H9 (cell line): Measurements from ENCODE around the gene PLCH1. TPM values are rescaled to one million over a fixed set of nuclear protein-coding genes. Genes with fewer than 3 reads are reported as not detected.

Experiments
- DNase-seq: peaks from one replicate; pipeline ENCODE4 v3.0.0-alpha.2; 2017
- H2AFZ ChIP-seq: one replicate; pipeline ENCODE4 v1.6.1; 2013; ENCODE audit warnings: mild to moderate bottlenecking, low read length, control low read depth, moderate library complexity
- H2AK5ac ChIP-seq: 2 replicates; pipeline ENCODE4 v1.6.1; 2013; ENCODE audit warnings: low read length, control low read depth, mixed read lengths; ENCODE audit not compliant: insufficient read length
- H2BK120ac ChIP-seq: one replicate; pipeline ENCODE4 v1.6.1; 2013; ENCODE audit warnings: low read depth, mild to moderate bottlenecking, low read length, control low read depth, inconsistent platforms; ENCODE audit not compliant: poor library complexity, severe bottlenecking
- H2BK12ac ChIP-seq: 2 replicates; pipeline ENCODE4 v1.6.1; 2013; ENCODE audit warnings: low read length, control low read depth, mixed read lengths, low read depth; ENCODE audit not compliant: insufficient read length
- H2BK15ac ChIP-seq: 2 replicates; pipeline ENCODE4 v1.6.1; 2013; ENCODE audit warnings: low read depth, low read length, control low read depth
- H2BK20ac ChIP-seq: one replicate; pipeline ENCODE4 v1.6.1; 2013; ENCODE audit warnings: low read depth, mild to moderate bottlenecking, low read length, control low read depth, inconsistent platforms; ENCODE audit not compliant: poor library complexity, severe bottlenecking
- H2BK5ac ChIP-seq: 2 replicates; pipeline ENCODE4 v1.6.1; 2013; ENCODE audit warnings: low read length, control low read depth, mixed read lengths; ENCODE audit not compliant: insufficient read length
- H3K14ac ChIP-seq: 2 replicates; pipeline ENCODE4 v1.6.1; 2013; ENCODE audit warnings: low read length, control low read depth; ENCODE audit not compliant: insufficient read depth
- H3K18ac ChIP-seq: 2 replicates; pipeline ENCODE4 v1.6.1; 2013; ENCODE audit warnings: low read depth, mild to moderate bottlenecking, mixed read lengths, low read length, control low read depth; ENCODE audit not compliant: insufficient read length
- H3K23ac ChIP-seq: 2 replicates; pipeline ENCODE4 v1.6.1; 2013; ENCODE audit warnings: low read length, control low read depth, mixed read lengths, low read depth; ENCODE audit not compliant: insufficient read length
- H3K23me2 ChIP-seq: 2 replicates; pipeline ENCODE4 v1.6.1; 2013; ENCODE audit warnings: low read depth, mild to moderate bottlenecking, mixed read lengths, low read length, control low read depth; ENCODE audit not compliant: insufficient read length, poor library complexity, severe bottlenecking
- H3K27ac ChIP-seq: 2 replicates; pipeline ENCODE4 v1.5.1; 2013; ENCODE audit warnings: low read length, control low read depth, mixed read lengths, low read depth; ENCODE audit not compliant: insufficient read length
- H3K27me3 ChIP-seq: 2 replicates; pipeline ENCODE4 v1.6.1; 2013; ENCODE audit warnings: low read length, control low read depth, inconsistent platforms; ENCODE audit not compliant: insufficient read depth
- H3K4ac ChIP-seq: 2 replicates; pipeline ENCODE4 v1.6.1; 2013; ENCODE audit warnings: low read depth, mild to moderate bottlenecking, control low read depth, inconsistent platforms, low read length, moderate library complexity
- H3K4me1 ChIP-seq: 2 replicates; pipeline ENCODE4 v1.6.1; 2013; ENCODE audit warnings: low read length, control low read depth, inconsistent platforms; ENCODE audit not compliant: insufficient read depth
- H3K4me2 ChIP-seq: 2 replicates; pipeline ENCODE4 v1.6.1; 2013; ENCODE audit warnings: low read length, control low read depth, mixed read lengths; ENCODE audit not compliant: insufficient read length, insufficient read depth
- H3K56ac ChIP-seq: 2 replicates; pipeline ENCODE4 v1.6.1; 2013; ENCODE audit warnings: low read depth, mild to moderate bottlenecking, mixed read lengths, low read length, control low read depth; ENCODE audit not compliant: insufficient read length
- H3K79me1 ChIP-seq: 2 replicates; pipeline ENCODE4 v1.6.1; 2013; ENCODE audit warnings: low read depth, mild to moderate bottlenecking, moderate library complexity, low read length, control low read depth, inconsistent platforms; ENCODE audit not compliant: insufficient read depth, poor library complexity, severe bottlenecking
- H3K79me2 ChIP-seq: 2 replicates; pipeline ENCODE4 v1.6.1; 2013; ENCODE audit warnings: low read length, control low read depth, inconsistent platforms; ENCODE audit not compliant: insufficient read depth
- H3K9ac ChIP-seq: 2 replicates; pipeline ENCODE4 v1.6.1; 2013; ENCODE audit warnings: low read length, control low read depth, mixed read lengths; ENCODE audit not compliant: insufficient read length; ENCODE audit errors: extremely low read depth
- H3K9me3 ChIP-seq: one replicate; pipeline ENCODE4 v1.6.1; 2013; ENCODE audit warnings: low read depth, low read length, inconsistent platforms; ENCODE audit not compliant: control insufficient read depth
- H3T11ph ChIP-seq: one replicate; pipeline ENCODE4 v1.6.1; 2013; ENCODE audit warnings: mild to moderate bottlenecking, low read length, control low read depth, inconsistent platforms
- H4K20me1 ChIP-seq: one replicate; pipeline ENCODE4 v1.6.1; 2013; ENCODE audit not compliant: control insufficient read depth, insufficient read length, insufficient read depth
- H4K5ac ChIP-seq: 2 replicates; pipeline ENCODE4 v1.6.1; 2013; ENCODE audit warnings: low read depth, mild to moderate bottlenecking, mixed read lengths, low read length, control low read depth; ENCODE audit not compliant: insufficient read length
- H4K8ac ChIP-seq: replicated peaks from 2 replicates; pipeline ENCODE4 v1.6.1; 2013; ENCODE audit warnings: low read length, control low read depth, mixed read lengths, low read depth; ENCODE audit not compliant: insufficient read length
- H4K91ac ChIP-seq: 2 replicates; pipeline ENCODE4 v1.6.1; 2013; ENCODE audit warnings: low read depth, mild to moderate bottlenecking, moderate library complexity, mixed read lengths, low read length, control low read depth; ENCODE audit not compliant: insufficient read length
- H3K27ac Mint-ChIP-seq, 3 experiments: 2 replicates in 2 of 3; 3 replicates in 1 of 3; pipeline ENCODE4 v1.8.0; 2020 to 2021; ENCODE audit warnings: mixed read lengths in 3 of 3, mild to moderate bottlenecking in 1 of 3, moderate library complexity in 1 of 3
- H3K27me3 Mint-ChIP-seq: 2 replicates; pipeline ENCODE4 v1.8.0; 2021; ENCODE audit warnings: low read depth, mild to moderate bottlenecking, moderate library complexity, mixed read lengths
- H3K36me3 Mint-ChIP-seq, 3 experiments: 2 replicates in 2 of 3; 3 replicates in 1 of 3; pipeline ENCODE4 v1.8.0; 2020 to 2021; ENCODE audit warnings: low read depth in 3 of 3, mixed read lengths in 3 of 3; ENCODE audit not compliant: insufficient read depth in 1 of 3
- H3K4me1 Mint-ChIP-seq, 2 experiments: 2 replicates each; pipeline ENCODE4 v1.8.0; 2020; ENCODE audit warnings: mixed read lengths in 2 of 2
- H3K4me3 Mint-ChIP-seq, 2 experiments: 2 replicates in 1 of 2; 3 replicates in 1 of 2; pipeline ENCODE4 v1.8.0; 2020 to 2021; ENCODE audit warnings: mild to moderate bottlenecking in 2 of 2, mixed read lengths in 2 of 2, moderate library complexity in 1 of 2
- H3K9me3 Mint-ChIP-seq, 2 experiments: 2 replicates in 1 of 2; 3 replicates in 1 of 2; pipeline ENCODE4 v1.8.0; 2020; ENCODE audit warnings: mild to moderate bottlenecking in 2 of 2, mixed read lengths in 2 of 2, moderate library complexity in 1 of 2
- CTCF ChIP-seq: fragments of 200-600 bp; sonication (generic); conservative IDR thresholded peaks from 3 replicates; pipeline ENCODE4 v1.8.0; 2021; ENCODE audit warnings: antibody characterized with exemption, mild to moderate bottlenecking
- WGBS: extraction: QIAGEN DNeasy Blood & Tissue Kit; methylation state at CpG from one replicate; pipeline ENCODE4 v1.1.7; 2013; ENCODE audit warnings: missing lambda C conversion rate, low lambda C conversion rate, mixed read lengths; ENCODE audit not compliant: insufficient read length; ENCODE audit errors: extremely low coverage; 5-methylcytosine and 5-hydroxymethylcytosine counted together
- total RNA-seq: library from RNA; stranded (reverse); gene quantifications from 2 replicates; pipeline ENCODE4 v1.2.1, GENCODE V29; 2021

Gene PLCH1
- total RNA-seq, 1 experiment from 2014 or later = 19.0 TPM

GRCh38 chr3:155772801-155773200 lies 27.9 kb upstream of the PLCH1 start:
- Histone ChIP-seq H2BK120ac (no peak overlapping the region), H3K14ac (no peak overlapping the region), H4K5ac (no peak overlapping the region), H3K4me1 (no peaks in the 10 kb centered on the region), H4K8ac (no peak overlapping the region), H2BK12ac (no peak overlapping the region), H3K56ac (no peak overlapping the region), H3K4me2 (no peak overlapping the region), H2BK15ac (no peak overlapping the region), H3K9me3 (no peaks in the 10 kb centered on the region), H2AK5ac (no peak overlapping the region), H3K27ac (no peak overlapping the region), H2BK5ac (no peak overlapping the region), H3T11ph (no peak overlapping the region), H4K20me1 (no peaks in the 10 kb centered on the region), H3K79me1 (no peaks in the 10 kb centered on the region), H3K27me3 (no peaks in the 10 kb centered on the region), H3K9ac (no peak overlapping the region), H3K23ac (no peak overlapping the region), H3K23me2 (no peaks in the 10 kb centered on the region), H3K18ac (no peak overlapping the region), H3K79me2 (no peaks in the 10 kb centered on the region), H2BK20ac (no peak overlapping the region), H3K4ac (no peak overlapping the region), H4K91ac (no peak overlapping the region), H2AFZ (no peak overlapping the region)
- H3K27ac Mint-ChIP-seq = no peak overlapping the region
- no peak for DNase-seq
- no peak for TF ChIP-seq CTCF
- H3K4me1 Mint-ChIP-seq = peaks cover 0 to 5% of the 10 kb centered on the region in 2 experiments; a peak in 2 of 4 replicates
- H3K4me3 Mint-ChIP-seq = no peak overlapping the region
- no CpG with 5 or more reads among the region's 1 CpG for WGBS
- no peaks in the 10 kb centered on the region for H3K27me3 Mint-ChIP-seq
- peaks cover 11 to 28% (median 21%) of the 10 kb centered on the region in 3 experiments; a peak in 6 of 7 replicates for H3K36me3 Mint-ChIP-seq
- H3K9me3 Mint-ChIP-seq = peaks cover 8 to 14% of the 10 kb centered on the region in 2 experiments
